GM18867 (cell line): ENCODE data around the gene NDST3.

Experiments
- ATAC-seq: cut with Tn5 transposase; IDR thresholded peaks from one replicate; pipeline ENCODE4 v1.9.1; 2021; ENCODE audit warnings: mild to moderate bottlenecking, moderate library complexity; ENCODE audit not compliant: unreplicated experiment

The NDST3 gene

GRCh38 chr4:118173126-118173525, 138.8 kb downstream of the NDST3 start:
- no peak for ATAC-seq

- no peak for ATAC-seq
These were observed 139.9 kb downstream of the NDST3 start for GRCh38 chr4:118173956-118174725.

DNA sequence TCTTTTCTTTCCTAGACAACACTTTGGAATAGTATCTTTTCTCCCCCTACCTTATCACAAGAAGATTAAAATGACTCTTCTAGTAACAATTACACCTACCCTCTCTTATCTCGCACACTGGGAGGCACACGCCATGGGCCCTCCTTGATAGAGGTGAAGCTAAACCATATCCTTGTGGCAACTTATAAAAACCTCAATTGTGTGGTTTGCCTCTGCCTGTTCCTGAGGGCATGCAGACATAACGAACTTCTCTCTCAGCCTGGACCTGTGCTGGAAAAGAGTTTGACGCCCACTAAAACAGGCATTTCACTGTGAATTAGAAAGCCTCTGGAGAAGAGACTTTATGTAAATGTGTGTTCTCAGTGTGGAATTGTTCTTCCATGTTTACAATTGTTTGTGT, 141.2 kb downstream of the NDST3 start:
- no peak for ATAC-seq

DNA sequence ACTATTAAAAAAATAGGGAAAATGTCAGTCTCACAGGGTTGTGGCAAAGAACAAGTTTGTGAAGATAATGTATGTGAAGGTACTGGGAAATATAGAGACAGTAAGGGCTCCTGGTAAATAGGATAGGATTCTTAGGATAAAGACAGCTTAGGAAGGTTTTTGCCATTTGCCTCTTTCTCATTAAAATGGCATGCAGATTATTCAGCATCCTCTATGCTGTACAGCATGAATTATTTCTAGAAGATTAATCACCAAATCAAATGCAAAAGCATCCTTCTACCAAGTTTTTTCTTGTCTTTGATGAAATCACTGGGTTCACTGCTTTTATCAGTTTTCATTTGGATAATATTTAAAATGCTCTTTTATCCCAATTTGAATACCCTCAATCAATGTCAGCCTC, 142.8 kb downstream of the NDST3 start:
- ATAC-seq, result no peak

GRCh38 chr4:118180776-118181175, 146.5 kb downstream of the NDST3 start:
- no peak for ATAC-seq

DNA sequence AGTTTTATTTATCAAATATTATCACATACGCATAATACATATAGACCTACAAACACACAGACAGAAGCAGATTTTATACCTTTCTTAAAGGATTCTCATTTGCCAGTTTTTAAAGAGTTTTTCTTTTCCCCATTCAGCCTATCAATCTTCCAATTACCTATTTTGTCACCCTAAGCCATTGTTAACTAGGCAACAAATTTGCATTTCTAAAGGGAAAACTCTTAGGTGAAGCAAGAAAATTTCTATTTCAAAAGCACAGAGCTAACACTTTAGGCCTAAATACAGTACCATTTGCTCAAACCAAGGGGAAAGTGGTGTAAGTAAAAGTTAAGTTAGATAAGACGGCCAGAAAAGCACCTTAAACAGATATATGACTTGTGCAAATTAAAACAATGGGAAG, 156.6 kb downstream of the NDST3 start:
- ATAC-seq, result no peak

- no peak for ATAC-seq
These were observed 159.1 kb downstream of the NDST3 start for GRCh38 chr4:118193421-118193820.

GRCh38 chr4:118206627-118207026, 172.3 kb downstream of the NDST3 start:
- no peak for ATAC-seq

DNA sequence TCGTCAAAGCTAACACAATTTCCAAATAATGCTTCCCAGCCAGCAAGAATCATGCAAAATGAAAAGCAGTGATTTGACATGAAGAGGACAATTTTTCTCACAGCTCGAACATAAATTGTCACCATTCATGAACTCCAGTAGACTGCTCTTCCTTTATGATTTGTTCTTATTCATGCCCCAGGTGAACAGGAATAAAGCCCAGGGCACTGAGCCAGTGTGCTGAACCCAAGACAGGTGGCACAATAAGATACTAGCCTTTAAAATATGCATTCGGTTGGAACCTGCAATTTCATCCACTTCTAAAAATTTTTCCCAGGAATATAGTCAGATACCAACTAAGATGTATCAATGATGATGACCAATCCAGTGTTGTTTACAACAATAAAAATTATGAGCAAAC, 178.8 kb downstream of the NDST3 start:
- ATAC-seq, result no peak

- ATAC-seq, result no peak
These were observed 181.5 kb downstream of the NDST3 start for GRCh38 chr4:118215826-118216225.

GRCh38 chr4:118221227-118221800, 187.0 kb downstream of the NDST3 start:
- ATAC-seq, result no peak

DNA sequence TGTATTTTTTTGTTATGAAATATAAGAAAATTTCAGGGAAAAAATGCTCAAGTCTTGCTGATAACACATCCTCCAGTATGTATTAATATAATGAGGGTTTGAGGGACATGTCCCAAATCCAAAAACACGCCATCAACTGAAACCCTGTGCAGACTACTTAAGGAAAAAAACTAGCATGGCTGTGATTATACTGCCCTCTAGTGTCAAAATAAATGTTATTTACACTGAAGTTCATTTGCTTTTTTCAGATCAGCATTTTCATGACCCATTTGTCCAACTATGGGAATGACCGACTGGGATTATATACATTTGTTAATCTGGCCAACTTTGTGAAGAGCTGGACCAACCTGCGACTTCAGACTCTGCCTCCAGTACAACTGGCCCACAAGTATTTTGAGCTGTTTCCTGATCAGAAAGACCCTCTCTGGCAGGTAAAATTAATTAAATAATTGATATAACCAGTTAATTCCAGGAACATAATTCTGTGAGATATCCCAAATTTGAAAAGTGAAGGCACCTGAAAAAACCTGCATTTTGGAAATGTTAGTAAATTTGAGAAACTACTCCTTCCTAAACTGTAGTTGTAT, 190.1 kb downstream of the NDST3 start:
- ATAC-seq, result peak; percentile 71

- ATAC-seq, result no peak
These were observed 191.2 kb downstream of the NDST3 start for GRCh38 chr4:118225511-118225910.

GRCh38 chr4:118226311-118227010, 192.2 kb downstream of the NDST3 start:
- ATAC-seq, result no peak

DNA sequence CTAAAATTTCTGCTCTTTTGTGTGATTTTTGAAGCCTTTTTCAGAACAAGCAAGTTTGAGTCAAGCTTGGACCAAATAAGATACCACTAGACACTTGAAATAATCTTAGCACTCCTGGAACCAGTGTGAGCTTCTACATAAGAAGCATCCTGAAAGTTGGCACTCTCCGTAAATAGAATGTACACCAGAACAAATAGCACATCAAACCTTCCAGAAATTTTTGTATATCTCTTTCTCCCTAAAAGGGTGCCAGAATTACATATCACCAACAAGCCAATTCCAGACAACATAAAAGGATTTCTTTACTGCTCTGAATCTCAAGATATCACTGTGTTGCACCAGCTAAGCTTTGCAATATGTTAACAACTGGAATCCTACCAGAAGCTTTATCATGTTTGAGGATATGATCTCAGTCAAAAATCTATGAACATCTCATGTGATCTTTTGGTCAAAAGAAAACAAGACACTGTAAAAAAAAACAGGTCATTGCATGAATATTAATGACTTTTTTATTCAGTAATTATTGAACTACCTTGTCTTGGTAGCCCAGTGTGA, 201.4 kb downstream of the NDST3 start:
- ATAC-seq, result no peak

DNA sequence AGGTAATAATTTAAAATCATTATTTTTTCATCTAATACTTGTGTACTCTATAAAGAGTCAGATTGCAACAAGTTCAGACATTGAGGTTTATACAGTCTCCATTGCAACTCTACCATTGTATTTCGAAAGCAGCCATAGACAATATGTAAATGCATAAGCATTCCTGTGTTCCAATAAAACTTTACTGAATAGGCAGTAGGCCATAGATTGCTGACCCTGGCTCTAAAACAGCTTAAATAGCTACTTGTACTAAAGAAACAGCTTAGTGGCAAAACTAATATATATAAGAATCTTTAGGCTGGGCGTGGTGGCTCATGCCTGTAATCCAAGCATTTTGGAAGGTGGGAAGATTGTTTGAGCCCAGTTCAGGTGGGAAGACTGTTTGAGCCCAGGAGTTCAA, 203.2 kb downstream of the NDST3 start:
- ATAC-seq, result no peak

DNA sequence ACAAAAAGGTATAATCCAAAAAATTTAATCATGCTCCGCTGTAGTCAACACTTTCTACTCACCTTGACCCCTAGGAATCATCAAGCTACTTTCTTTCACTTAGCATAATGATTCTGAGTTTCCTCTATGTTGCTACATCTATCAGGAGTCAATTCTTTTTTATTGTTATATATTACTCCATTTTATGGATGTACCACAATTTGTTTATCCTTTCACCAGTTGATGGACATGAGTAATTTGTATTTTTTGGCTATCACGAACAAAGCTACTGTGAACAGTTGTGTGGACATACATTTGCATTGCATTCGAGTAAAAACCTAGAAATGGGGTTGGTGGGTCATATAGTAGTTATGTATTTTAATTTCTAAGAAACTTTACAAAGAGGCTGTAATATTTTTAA, 215.6 kb downstream of the NDST3 start:
- no peak for ATAC-seq

GRCh38 chr4:118254368-118254767, 220.1 kb downstream of the NDST3 start:
- no peak for ATAC-seq

GRCh38 chr4:118259111-118259510, 224.8 kb downstream of the NDST3 start:
- no peak for ATAC-seq

DNA sequence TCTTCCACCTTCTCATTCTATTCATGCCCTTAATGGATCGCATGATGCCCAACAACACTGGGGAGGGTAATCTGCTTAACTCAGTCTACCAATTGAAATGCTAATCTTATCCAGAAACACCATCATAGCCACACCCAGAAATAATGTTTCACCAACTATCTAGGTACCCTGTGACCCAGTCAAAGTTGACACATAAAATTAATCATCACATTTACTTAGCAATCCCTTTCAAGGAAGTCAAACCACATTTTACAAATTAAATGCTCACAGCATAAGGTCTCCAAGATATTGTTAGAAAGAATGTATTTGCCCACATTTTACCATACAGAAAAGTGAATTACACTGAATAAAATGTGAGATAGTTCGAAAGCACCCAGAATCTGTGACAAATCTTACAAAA, 226.0 kb downstream of the NDST3 start:
- ATAC-seq, result no peak

GRCh38 chr4:118264096-118264495, 229.8 kb downstream of the NDST3 start:
- ATAC-seq, result no peak
